K562 (cell line): Measurements from ENCODE around the gene NIPSNAP2. TPM values are rescaled to one million over a fixed set of nuclear protein-coding genes. Genes with fewer than 3 reads are reported as not detected.

Source experiments
- ATAC-seq: fragments of 200-7000 bp; cut with Tn5 transposase; 3 replicates; pipeline ENCODE4 v1.9.1; 2020; ENCODE audit warnings: moderate library complexity
- BruUV-seq: library from RNA; stranded (reverse); fragments of 400-500 nt; replicated peaks from 2 replicates; lab custom pipeline; 2021; lab: Mats Ljungman, UMichigan
- CTCF ChIA-PET: fragments of 300-600 bp; formaldehyde crosslinking; extraction: SDS; loops from one replicate; lab custom pipeline; 2021; ENCODE audit warnings: low intra/inter-chr PET ratio; lab: Yijun Ruan, JAX
- POLR2A ChIA-PET: fragments of 300-600, 350-650 bp; sonication (Branson Sonifier 250); formaldehyde crosslinking; extraction: SDS; loops from one replicate; lab custom pipeline; 2021; ENCODE audit warnings: antibody characterized with exemption, inconsistent platforms; lab: Yijun Ruan, JAX
- DNase-seq, 4 experiments: peaks; one replicate each; pipeline versions ENCODE4 v3.0.0 to v3.0.0-alpha.2; 2011 to 2018; ENCODE audit warnings: low spot score in 3 of 4, mixed read lengths in 3 of 4; ENCODE audit errors: extremely low read depth in 1 of 4
- FAIRE-seq: peaks from 2 replicates; lab custom pipeline; 2011; peaks lifted over from hg19 to GRCh38; lab: Jason Lieb, UNC
- H2AFZ ChIP-seq: 2 replicates; pipeline ENCODE4 v1.6.0; 2011; ENCODE audit warnings: low read depth, low read length, control low read depth, inconsistent platforms
- H3K27ac ChIP-seq: fragments of 200-600 bp; 3 replicates; pipeline ENCODE4 v1.8.0; 2011; ENCODE audit warnings: low read depth, mild to moderate bottlenecking, control low read depth, inconsistent platforms, low read length, moderate library complexity, mixed read lengths; ENCODE audit errors: extremely low read depth
- H3K27me3 ChIP-seq, 2 experiments: fragments of 300-600 bp in 1 of 2; 2 replicates in 1 of 2; 3 replicates in 1 of 2; pipeline versions ENCODE4 v1.6.0 to v1.8.0; 2011; ENCODE audit warnings: inconsistent platforms in 2 of 2, low read length in 2 of 2, mild to moderate bottlenecking in 1 of 2, mixed read lengths in 1 of 2, moderate library complexity in 1 of 2; ENCODE audit not compliant: control insufficient read depth in 2 of 2, insufficient read depth in 2 of 2
- H3K36me3 ChIP-seq: fragments of 300-600 bp; 3 replicates; pipeline ENCODE4 v1.8.0; 2011; ENCODE audit warnings: mild to moderate bottlenecking, low read length, inconsistent platforms; ENCODE audit not compliant: control insufficient read depth, insufficient read depth
- H3K4me1 ChIP-seq, 2 experiments: fragments of 200-600 bp in 1 of 2; replicated peaks in 1 of 2; 2 replicates in 1 of 2; 3 replicates in 1 of 2; pipeline versions ENCODE4 v1.5.1 to v1.8.0; 2011; ENCODE audit warnings: inconsistent platforms in 2 of 2, low read length in 2 of 2, mild to moderate bottlenecking in 1 of 2, mixed read lengths in 1 of 2, moderate library complexity in 1 of 2; ENCODE audit not compliant: control insufficient read depth in 2 of 2, insufficient read depth in 2 of 2
- H3K4me2 ChIP-seq: 2 replicates; pipeline ENCODE4 v1.6.1; 2011; ENCODE audit warnings: low read length, control low read depth, inconsistent platforms, mixed read lengths; ENCODE audit not compliant: insufficient read depth
- H3K4me3 ChIP-seq: fragments of 200-600 bp; sonication (generic), shearing (Covaris generic); 2 replicates; pipeline ENCODE4 v1.5.1; 2016; ENCODE audit warnings: control low read depth, inconsistent platforms
- H3K79me2 ChIP-seq: fragments of 200-600 bp; 3 replicates; pipeline ENCODE4 v1.8.0; 2011; ENCODE audit warnings: low read length, inconsistent platforms; ENCODE audit not compliant: control insufficient read depth, insufficient read depth
- H3K9ac ChIP-seq, 2 experiments: 2 replicates each; pipeline versions ENCODE4 v1.6.0 to v1.6.1; 2011; ENCODE audit warnings: low read depth in 2 of 2, low read length in 2 of 2, control low read depth in 1 of 2, inconsistent platforms in 1 of 2, mild to moderate bottlenecking in 1 of 2, mixed read lengths in 1 of 2; ENCODE audit not compliant: insufficient read depth in 1 of 2
- H3K9me1 ChIP-seq: one replicate; pipeline ENCODE4 v1.6.0; 2011; ENCODE audit warnings: inconsistent platforms, mild to moderate bottlenecking, low read length, moderate library complexity; ENCODE audit not compliant: control insufficient read depth, insufficient read depth
- H3K9me3 ChIP-seq: replicated peaks from 2 replicates; pipeline ENCODE4 v1.5.1; 2011; ENCODE audit warnings: low read depth, low read length, inconsistent platforms; ENCODE audit not compliant: control insufficient read depth, insufficient read depth
- H4K20me1 ChIP-seq: replicated peaks from 2 replicates; pipeline ENCODE4 v1.6.1; 2011; ENCODE audit warnings: low read length, inconsistent platforms, mixed read lengths; ENCODE audit not compliant: control insufficient read depth, insufficient read depth
- HDAC6 ChIP-seq: IDR thresholded peaks from 2 replicates; pipeline ENCODE4 v1.6.1; 2012; ENCODE audit warnings: low read depth, mild to moderate bottlenecking, control low read depth, inconsistent platforms, low read length, moderate library complexity
- NFXL1 ChIP-seq: fragments of 450-650 bp; formaldehyde crosslinking; IDR thresholded peaks from 2 replicates; pipeline ENCODE4 v1.4.0; 2021; ENCODE audit warnings: mild to moderate bottlenecking
- RNF219 ChIP-seq: fragments of 250-450 bp; sonication (Bioruptor Pico); IDR thresholded peaks from 2 replicates; pipeline ENCODE4 v1.5.0; 2022; ENCODE audit warnings: mild to moderate bottlenecking
- ZFP30 ChIP-seq: fragments of 250-450 bp; sonication (Bioruptor Pico); IDR thresholded peaks from 2 replicates; pipeline ENCODE4 v1.8.0; 2022; ENCODE audit warnings: moderate library complexity, mild to moderate bottlenecking, inconsistent platforms, borderline replicate concordance
- WGBS: fragments of 100-300 bp; shearing (Covaris generic); methylation state at CpG from one replicate; pipeline ENCODE4 v1.1.6; 2016; ENCODE audit warnings: low coverage, mixed read lengths; ENCODE audit not compliant: insufficient coverage; ENCODE audit errors: missing lambda C conversion rate; 5-methylcytosine and 5-hydroxymethylcytosine counted together
- in situ Hi-C: fragments of 300-500 bp; cut with MboI; formaldehyde crosslinking; loops from 4 replicates; pipeline ENCODE4 v1.15.0; 2018; ENCODE audit warnings: inconsistent platforms, mixed read lengths
- intact Hi-C: fragments of 100-400 bp; cut with micrococcal nuclease; formaldehyde crosslinking; loops from 2 replicates; pipeline ENCODE4 v1.14.2; 2022
- polyA plus RNA-seq, 8 experiments: library from polyadenylated mRNA; depleted of rRNA in 4 of 8; stranded (reverse) in 5 of 8; unstranded in 3 of 8; fragments of >200 nt; fragmentation: Nextera tagmentation in 2 of 8; fragmentation: Illumina TruSeq in 1 of 8; extraction: Ambion mirVana in 2 of 8; extraction: Trizol in 1 of 8; gene quantifications; 2 replicates each; pipeline versions ENCODE4 v1.2.1 to v1.2.3, GENCODE V29; 2011 to 2014; ENCODE audit warnings: inconsistent platforms in 1 of 8, missing spikeins in 1 of 8
- total RNA-seq, 7 experiments: library from RNA; depleted of rRNA in 6 of 7; stranded (reverse); fragments of >200 nt in 6 of 7; fragmentation: Illumina TruSeq in 2 of 7; extraction: Trizol in 2 of 7; gene quantifications; 2 replicates each; pipeline versions ENCODE4 v1.2.1 to v1.2.3, GENCODE V29; 2011 to 2021; ENCODE audit warnings: low replicate concordance in 1 of 7

The NIPSNAP2 gene
- total and polyA plus RNA-seq, 9 of the 15 experiments (the other 6 are each of a cell fraction or from before 2014, with no cell fraction given) = 24.9 to 107 (median 53.0) TPM

- no TSS peak for BruUV-seq
- Histone ChIP-seq H3K36me3 (no peaks in the 10 kb centered on the region), H3K9me1 (no peaks in the 10 kb centered on the region), H3K4me2 (no peak overlapping the region), H3K4me3 (no peak overlapping the region), H3K27me3 (no peaks in the 10 kb centered on the region), H4K20me1 (no peaks in the 10 kb centered on the region), H3K9ac (no peak overlapping the region), H3K79me2 (no peaks in the 10 kb centered on the region)
- ATAC-seq = no peak
- no peak for DNase-seq
- intact Hi-C loops = no loop called here
- no peak for TF ChIP-seq HDAC6
- no peak for TF ChIP-seq RNF219
- TF ChIP-seq NFXL1 (CRISPR knock-in tag) = no peak
- no peak for TF ChIP-seq ZFP30 (CRISPR knock-in tag)
- TF ChIP-seq, all 486 proteins: peak for 0
- no peak for FAIRE-seq
- Histone ChIP-seq H3K27ac (no peak overlapping the region), H3K9me3 (no peaks in the 10 kb centered on the region), H2AFZ (no peak overlapping the region), H3K4me1 (no peaks in the 10 kb centered on the region)
- ChIA-PET POLR2A (no interaction called here), CTCF (no interaction called here)
- WGBS = 42% methylated on average over 1 of the region's 1 CpG
- in situ Hi-C loops = no loop called here
Observed at GRCh38 chr7:55917771-55918170, 46.6 kb upstream of the NIPSNAP2 start.
